GM20000 (cell line): ENCODE measurements around the gene RESF1.

ENCODE experiments used
- DNase-seq: peaks from one replicate; pipeline ENCODE4 v3.0.0; 2012; ENCODE audit warnings: low spot score
- TF ChIP-seq, protein P1 (sequence below): IDR thresholded peaks from 2 replicates; pipeline ENCODE4 v1.5.1; 2012; ENCODE audit warnings: mild to moderate bottlenecking, control low read depth; ENCODE audit errors: extremely low read depth, missing control alignments

The RESF1 gene

GRCh38 chr12:31984806-31985591, 25.8 kb downstream of the RESF1 start:
- TF ChIP-seq, protein P1, sequence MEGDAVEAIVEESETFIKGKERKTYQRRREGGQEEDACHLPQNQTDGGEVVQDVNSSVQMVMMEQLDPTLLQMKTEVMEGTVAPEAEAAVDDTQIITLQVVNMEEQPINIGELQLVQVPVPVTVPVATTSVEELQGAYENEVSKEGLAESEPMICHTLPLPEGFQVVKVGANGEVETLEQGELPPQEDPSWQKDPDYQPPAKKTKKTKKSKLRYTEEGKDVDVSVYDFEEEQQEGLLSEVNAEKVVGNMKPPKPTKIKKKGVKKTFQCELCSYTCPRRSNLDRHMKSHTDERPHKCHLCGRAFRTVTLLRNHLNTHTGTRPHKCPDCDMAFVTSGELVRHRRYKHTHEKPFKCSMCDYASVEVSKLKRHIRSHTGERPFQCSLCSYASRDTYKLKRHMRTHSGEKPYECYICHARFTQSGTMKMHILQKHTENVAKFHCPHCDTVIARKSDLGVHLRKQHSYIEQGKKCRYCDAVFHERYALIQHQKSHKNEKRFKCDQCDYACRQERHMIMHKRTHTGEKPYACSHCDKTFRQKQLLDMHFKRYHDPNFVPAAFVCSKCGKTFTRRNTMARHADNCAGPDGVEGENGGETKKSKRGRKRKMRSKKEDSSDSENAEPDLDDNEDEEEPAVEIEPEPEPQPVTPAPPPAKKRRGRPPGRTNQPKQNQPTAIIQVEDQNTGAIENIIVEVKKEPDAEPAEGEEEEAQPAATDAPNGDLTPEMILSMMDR = no peak
- DNase-seq = no peak

DNA sequence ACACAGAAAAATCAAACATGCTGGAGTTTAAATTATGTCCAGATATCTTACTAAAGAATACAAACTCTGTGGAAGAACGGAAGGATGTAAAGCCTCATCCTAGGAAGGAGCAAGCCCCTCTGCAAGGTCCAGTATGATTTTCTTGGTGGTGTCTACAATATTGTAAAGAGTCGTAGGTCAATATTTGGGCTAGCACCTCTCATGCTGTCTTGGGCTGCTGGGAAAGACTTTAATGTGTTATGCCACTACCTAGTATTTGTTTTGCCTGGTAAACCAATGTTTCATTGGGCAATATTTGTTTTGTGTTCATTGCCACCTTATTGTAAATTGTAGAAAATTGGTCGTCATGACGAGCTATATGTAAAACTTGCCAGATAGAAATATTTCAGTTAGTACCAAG, 26.6 kb downstream of the RESF1 start:
- DNase-seq = no peak
- TF ChIP-seq, protein P1 = no peak

DNA sequence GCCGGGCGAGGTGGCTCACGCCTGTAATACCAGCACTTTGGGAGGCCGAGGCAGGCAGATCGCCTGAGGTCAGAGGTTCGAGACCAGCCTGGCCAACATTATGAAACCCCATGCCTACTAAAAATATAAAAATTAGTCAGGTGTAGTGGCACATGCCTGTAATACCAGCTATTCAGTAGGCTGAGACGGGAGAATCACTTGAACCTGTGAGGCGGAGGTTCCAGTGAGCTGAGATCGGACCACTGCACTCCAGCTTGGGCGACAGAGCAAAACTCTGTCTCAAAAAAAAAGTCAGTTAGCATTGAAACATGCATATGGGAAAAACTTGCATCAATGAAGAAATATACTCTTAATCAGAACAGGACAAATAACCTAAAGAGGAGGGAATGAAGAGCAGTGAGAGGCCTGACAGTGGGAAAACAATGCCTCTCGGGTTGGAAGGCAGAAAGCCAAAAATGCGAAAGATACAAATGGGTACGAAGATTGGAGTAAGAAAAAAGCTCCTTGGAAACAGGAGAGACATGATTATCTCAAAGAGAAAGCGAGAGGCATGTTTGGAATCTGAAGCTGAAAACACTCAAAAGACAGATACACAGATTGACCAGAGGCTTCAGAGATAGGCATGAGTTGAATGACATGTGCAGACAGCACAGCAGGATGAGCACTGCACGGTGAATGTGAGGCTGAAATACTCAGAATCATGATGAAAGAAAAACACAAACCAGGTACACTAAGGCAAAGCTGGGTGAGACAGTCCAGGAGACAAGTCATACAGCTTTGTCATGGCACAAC, 30.6 kb downstream of the RESF1 start:
- TF ChIP-seq, protein P1 = no peak
- no peak for DNase-seq

DNA sequence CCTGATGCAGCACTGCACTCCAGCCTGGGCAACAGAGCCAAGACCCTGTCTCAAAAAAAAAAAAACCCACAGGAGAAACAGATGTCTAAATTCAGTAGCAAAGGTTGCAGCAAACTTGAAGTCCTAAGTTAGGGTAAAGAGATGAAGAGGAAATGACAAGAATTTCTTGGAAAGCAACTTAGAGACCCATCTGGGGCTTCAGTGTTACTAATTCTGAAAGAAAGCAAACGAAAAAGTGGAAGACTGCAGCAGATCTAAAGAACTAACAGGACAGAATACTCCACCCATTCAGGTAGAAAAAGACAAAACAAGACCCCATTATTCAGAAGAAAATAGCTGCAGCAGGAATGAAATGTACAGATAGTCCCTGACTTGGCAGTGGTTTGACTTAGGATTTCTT, 31.9 kb downstream of the RESF1 start:
- no peak for DNase-seq

GRCh38 chr12:31991815-31992214, 32.6 kb downstream of the RESF1 start:
- no peak for DNase-seq
- TF ChIP-seq, protein P1 = no peak

More for the DNA sequence above, 31.9 kb downstream of the RESF1 start:
- TF ChIP-seq, protein P1 = no peak

DNA sequence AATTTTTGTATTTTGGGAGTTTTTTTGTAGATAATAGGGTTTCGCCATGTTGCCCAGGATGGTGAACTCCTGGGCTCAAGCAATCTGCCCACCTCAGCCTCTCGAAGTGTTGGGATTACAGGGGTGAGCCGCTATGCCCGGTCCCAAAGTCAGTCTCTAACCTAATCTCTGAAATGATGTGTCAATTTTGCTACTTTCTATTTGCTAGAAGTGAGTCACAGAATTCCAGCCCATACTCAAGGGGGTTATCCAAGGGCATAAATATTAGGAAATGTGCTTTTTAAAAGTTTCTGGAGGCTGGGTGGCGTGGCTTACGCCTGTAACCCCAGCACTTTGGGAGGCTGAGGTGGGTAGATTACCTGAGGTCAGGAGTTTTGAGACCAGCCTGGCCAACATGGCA, 40.5 kb downstream of the RESF1 start:
- DNase-seq = no peak
- TF ChIP-seq, protein P1 = no peak

DNA sequence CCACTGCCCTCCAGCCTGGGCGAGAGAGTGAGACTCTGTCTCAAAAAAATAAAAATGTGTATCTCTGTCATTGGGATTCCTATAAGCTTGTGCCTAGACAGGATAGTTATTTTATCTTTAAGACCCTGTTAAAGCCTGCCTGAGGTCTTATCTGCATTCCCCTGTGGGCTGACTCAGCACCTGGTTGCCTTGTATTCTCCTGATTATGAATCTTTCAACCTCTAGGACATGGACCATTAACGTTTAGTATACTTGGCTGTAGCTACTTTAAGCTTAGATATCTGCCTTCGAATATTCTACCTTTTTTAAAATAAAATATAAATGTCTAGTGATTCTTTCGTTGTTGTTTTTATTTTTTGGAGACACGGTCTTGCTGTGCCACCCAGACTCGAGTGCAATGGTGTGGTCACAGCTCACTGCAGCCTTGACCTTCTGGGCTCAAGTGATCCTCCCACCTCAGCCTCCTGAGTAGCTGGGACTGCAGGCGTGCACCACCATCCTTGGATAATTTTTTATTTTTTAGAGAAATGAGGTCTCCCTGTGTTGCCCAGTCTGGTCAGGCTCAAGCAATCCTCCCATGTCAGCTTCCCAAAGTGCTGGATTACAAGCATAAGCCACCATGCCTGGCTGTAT, 41.3 kb downstream of the RESF1 start:
- TF ChIP-seq, protein P1 = no peak
- no peak for DNase-seq
